Measurements from ENCODE around the gene ERC1. TPM values are rescaled to one million over a fixed set of nuclear protein-coding genes. Genes with fewer than 3 reads are reported as not detected.
A peak's percentile ranks its signal among the peaks of the same experiment; 100 is the strongest.
"Not testable (repeated sequence)": the region's sequence is repeated elsewhere in the genome, so short reads cannot be mapped to it uniquely, and the experiment has no call there.

Gene ERC1
- total RNA-seq, 1 experiment from 2014 or later, result 18.1 TPM

DNA sequence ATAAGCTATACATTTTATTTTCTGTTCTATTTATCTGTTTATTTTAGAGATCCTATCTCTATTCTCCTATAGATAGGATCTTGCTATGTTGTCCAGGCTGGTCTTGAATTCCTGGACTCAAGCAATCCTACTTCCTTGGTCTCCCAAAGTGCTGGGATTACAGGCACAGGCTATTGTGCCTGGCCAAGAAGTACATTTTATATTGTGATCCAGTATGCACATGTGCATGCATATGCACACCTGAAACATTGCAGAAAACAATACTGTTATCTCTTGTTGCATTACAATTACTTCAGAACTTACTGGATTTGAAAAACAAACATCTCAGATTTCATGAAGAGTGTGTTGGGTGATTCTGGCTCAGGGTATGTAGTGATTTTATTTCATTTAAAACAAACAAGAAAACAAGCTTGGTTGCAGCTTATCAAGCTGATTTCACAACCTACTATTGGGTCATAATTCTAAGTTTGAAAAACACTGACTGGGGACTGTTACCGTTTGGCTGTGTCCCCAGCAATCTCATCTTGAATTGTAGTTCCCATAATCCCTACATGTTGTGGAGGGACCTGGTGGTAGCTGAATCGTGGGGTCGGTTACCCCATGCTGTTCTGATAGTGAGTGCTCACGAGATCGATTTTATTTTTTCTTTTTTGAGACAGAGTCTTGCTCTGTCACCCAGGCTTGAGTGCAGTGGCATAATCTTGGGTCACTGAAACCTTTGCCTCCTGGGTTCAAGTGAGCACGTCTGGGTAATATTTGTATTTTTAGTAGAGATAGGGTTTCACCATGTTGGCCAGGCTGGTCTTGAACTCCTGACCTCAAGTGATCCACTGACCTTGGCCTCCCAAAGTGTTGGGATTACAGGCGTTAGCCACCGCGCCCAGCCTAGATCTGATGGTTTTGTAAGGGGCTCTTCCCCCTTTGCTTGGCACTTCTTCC is 31.3 kb downstream of the ERC1 start:
- DNase-seq (ENCODE audit: low read depth), result no peak

DNA sequence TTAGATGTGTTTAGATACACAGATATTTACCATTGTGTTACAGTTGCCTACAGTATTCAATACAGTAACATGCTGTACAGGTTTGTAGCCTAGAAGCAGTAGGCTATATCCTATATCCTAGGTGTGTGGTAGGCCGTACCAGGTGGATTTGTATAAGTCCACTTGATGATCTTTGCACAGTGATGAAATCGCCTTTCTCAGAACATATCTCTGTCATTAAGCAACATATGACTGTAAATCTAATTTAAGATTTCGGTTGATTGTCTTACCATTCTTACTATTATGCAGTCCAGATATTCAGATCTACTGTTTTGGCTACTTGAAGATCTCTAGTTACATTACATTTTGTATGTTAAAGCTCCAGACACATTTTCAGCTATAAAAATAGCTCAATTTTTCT is 39.8 kb downstream of the ERC1 start:
- DNase-seq (ENCODE audit: low read depth), result no peak

DNA sequence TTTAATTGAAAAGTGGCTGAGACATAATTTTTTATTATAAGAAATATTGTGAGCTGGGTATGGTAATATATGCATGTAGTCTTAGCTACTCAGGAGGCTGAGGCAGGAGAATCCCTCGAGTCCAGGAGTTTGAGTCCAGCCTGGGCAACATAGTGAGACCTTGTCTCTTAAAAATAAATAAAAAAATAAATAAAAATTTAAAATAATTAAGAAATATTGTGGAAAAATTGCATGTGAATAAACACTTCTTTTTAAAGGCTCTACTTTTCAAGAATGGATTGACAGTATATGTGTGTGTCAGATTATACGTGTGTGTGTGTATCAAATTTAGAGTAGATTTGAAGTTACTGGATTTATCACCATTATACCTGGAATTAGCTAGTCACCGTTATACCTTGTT is 43.2 kb downstream of the ERC1 start:
- no peak for DNase-seq (ENCODE audit: low read depth)

DNA sequence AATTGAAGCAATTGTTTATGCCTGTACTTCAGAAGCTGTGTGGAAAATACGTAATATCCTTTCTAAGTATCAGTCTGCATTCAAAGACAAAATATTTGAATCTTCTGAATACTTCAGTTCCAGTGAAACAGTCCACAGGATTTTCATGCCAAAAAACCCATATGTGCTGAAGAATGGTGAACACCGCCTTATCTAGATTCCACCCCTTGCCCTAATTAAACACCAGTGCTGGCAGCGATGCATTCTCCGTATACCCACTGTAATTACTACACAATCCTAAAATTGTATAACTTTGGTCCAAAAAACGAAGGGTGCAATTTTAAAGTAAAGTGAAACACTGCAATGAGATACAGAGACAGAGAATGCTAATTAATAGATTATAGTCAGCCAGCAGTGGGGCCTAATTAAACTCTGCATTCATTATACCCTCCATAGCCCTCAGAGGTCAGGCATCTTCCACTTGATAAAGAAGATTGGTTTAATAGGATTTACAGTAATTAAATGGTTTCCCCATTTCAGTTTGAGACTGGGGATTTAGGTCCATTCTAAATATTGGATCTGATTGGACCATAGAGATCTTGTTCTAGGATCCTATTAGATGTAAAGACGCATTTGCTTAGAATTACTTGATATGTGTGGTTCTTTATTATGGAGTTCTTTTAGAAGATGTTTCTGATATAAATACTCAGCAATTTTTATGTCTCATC is 43.9 kb downstream of the ERC1 start:
- DNase-seq (ENCODE audit: low read depth), result no peak

DNA sequence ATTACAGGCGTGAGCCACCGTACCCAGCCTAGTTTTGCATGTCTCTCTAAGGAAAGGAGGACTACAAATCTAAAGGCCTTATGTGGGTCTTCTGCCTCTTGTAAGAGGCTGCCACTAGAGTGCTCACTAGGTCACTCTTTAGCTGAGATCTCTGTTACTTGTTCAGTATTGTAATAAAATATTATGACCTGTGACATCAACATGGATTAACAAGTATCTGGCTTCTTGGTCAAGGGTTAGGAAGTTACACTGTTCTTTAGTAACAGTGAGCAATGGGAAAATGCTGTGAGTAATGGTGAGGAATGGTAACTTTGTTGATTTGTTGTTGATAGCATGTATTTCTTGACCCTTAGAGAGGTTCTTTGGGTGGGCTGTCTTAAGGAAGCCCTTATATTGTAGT is 50.5 kb downstream of the ERC1 start:
- no peak for DNase-seq (ENCODE audit: low read depth)

DNA sequence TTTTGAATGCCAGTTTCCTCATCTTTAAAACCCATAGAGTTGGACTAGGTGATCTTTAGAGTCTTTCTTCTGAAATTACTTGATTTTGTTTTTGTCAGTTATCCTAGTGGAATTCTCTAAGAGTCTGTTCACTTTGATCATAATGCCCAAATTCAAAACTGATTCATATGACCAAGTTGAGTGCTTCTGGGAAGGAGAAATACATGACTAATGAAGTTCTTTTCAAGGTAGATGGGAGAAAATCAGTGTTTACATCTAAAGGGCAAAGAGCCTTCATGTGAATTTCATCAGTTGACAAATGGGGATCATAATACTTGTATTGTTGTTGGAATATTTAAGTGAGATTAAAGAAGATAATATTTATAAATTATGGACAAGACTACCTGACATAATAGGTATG is 53.2 kb downstream of the ERC1 start:
- no peak for DNase-seq (ENCODE audit: low read depth)

DNA sequence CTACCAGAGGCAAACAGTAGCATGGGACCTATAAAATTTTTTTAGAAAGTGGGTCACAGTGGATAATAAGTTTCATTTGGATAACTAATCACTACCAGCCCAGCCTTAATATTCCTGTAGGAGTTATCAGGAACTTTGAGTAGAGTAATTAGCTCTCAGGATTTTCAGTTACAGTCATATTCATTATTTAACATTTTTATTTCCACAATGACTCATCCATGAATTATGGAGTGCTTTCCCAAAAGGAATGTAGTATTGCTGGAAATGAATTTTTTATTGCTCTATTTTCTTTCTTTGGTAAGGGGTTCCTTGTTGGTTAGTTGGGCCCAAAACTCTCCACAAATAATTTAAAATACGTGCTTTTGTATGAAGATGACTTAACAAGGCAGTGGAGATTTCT is 53.7 kb downstream of the ERC1 start:
- peak; percentile 18 for DNase-seq (ENCODE audit: low read depth)

DNA sequence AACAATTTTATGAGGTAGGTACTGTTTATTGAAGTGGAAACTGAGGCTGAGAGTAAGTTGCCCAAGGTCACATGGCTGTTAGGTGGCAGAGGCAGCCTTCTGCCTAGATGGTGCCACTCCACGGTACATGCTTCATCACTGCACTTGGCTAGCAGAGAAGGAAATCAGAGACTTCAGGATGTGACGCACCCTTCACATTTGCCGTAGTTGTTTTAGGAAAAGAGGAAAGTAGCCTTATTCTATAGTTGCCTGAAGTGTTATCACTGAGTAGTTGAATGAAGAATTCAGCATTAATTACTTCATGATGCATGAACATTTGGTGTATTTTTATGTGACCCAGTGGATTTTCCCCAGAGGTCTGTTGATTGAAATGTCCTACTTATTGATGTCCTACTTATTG is 55.7 kb downstream of the ERC1 start:
- DNase-seq (ENCODE audit: low read depth), result peak; percentile 8

DNA sequence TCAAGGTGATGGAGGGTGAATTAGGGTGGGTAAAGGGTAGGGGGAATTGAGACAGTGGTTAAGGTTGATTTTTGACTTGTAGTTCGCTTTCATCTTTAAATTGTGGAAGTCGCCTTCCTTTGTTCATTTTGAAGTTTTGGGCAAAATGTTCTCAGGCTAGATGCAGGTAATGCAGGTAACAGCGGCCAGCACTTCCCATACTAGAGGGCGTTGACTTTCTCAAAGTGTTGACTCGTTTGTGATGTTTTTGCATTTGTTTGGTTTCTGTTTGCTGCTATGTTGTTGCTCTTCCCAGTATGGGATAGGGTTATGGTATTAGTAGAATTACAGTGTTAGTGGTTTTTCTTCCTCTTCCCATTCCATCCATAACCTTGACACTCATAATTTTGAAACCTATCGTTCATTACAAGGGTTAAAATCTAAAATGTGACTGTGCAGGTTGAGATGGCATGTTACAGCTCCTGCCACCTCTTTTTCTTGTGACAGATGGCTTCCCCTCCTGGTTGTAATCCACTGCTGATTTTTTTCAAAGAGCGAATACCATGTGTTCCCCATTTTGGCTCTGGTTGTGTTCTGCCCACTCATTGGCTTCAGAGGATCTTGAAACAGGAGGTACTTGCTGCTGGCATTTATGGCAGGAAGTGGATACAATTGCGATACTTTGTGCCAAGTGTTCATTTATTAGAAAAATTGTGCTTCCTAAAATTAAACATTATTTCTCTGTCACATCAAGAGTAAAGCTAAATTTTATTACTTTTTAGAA is 57.1 kb downstream of the ERC1 start:
- DNase-seq (ENCODE audit: low read depth), result peak; percentile 21

DNA sequence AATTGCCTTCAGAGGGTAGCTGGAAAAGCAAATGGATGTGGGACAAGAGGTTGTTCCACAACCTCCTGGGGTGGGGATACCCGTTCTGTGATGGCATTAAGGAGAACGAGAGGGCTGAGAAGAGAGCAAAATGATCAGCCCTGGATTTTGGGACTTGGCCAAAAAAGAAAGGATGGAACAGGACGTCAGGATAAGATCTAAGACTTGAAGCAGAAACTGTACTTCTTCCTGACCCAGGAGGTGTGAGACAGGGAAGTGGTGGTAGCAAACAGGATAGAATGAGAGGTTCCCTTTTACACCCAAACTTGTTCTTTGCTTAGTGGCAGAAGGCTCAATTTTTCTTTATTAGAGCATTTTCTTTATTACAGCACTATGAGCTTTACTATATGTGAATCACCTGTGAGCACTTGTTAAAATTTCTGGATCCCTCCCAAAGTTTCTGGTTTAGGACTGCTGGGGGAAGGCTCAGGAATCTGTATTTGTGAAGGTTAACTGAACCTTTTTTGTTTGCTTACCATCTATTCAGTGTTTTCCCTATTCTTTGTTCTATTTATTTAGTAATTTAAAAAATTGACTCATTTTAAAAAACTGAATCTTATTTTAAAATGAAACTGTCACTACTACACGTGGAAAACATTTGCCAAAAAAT is 59.2 kb downstream of the ERC1 start:
- no peak for DNase-seq (ENCODE audit: low read depth)

DNA sequence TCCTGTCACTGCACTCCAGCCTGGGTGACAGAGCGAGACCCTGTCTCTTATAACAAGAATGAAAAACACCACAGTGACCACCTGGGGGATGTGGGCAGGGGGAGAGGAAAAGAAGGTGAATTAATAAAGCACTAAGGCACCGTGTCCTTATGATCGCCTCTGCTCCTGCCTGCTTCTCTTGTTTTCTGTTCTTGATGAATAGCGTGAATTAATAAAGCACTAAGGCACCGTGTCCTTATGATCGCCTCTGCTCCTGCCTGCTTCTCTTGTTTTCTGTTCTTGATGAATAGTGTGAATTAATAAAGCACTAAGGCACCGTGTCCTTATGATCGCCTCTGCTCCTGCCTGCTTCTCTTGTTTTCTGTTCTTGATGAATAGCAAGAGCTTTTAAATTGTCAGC is 60.6 kb downstream of the ERC1 start:
- DNase-seq (ENCODE audit: low read depth), result not testable (repeated sequence)

DNA sequence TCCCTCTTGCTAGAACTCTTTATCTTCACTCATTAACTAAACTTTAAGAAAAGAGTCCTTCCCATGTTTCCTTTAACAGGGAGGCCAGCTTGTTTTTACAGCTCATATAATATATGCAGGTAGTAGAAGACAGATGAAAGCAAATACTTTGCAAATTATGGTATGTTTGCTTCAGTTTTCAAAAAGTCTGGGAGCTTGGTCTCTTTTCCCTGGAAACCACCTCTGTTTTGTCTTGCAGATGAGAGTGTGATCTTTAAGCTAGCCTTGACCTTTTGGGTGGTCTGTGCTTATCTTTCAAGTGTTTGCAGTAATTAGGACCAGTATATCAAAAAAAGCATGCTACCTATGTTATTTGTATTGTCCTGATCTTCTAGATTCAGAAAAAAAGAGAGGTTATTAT is 62.7 kb downstream of the ERC1 start:
- DNase-seq (ENCODE audit: low read depth), result no peak

DNA sequence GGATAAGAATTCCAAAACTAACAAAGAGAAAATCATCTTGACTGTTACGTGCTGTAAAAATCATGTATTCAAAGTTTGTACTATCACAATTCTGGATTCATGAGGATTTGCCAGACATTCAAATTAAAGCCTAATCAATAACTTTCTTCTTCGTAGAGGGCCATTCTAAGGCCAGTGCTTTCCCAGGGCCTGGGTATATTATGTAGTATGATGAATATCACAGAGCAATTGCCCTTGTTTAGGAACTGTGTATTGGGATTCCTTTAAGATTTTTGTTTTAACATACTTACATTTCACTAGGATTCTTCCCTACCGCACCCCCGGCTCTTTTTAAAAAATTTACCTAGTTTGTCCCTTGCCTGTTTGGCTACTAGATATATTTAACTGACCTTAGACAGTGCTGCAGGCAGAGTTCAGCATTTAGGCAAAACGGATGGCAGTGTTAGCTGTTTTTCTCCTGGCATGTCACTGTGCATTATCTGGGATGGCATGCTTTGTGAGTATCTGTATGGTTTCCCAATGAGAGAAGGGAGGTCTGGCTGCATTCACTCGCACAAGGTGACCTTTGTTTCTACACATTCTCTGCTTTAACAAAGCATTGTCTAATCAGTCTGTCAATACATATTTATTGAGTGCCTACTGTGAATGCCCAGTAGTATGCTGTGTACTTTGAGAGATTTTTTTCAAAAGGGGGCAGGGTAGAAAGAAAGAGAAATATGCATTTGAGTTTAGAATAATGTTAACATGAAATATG is 63.3 kb downstream of the ERC1 start:
- DNase-seq (ENCODE audit: low read depth), result no peak

DNA sequence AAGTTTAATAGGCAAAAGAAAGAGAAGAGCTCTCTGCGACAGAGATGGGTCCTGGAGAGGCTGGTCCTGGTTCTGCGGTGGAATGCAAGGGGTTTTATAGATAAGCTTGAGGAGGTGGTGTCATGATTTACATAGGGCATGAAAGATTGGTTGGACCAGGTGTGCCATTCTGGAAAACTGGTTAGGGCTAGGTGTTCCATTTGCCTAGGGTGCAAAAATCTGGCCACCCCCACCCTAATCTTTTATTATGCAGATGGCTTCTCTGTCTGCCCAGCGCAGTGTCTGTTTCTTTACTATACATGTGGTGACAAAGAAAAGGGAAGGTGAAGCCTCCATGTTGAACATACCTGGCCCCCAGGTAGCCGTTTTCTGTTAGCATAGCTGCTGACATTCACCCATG is 65.4 kb downstream of the ERC1 start:
- no peak for DNase-seq (ENCODE audit: low read depth)

DNA sequence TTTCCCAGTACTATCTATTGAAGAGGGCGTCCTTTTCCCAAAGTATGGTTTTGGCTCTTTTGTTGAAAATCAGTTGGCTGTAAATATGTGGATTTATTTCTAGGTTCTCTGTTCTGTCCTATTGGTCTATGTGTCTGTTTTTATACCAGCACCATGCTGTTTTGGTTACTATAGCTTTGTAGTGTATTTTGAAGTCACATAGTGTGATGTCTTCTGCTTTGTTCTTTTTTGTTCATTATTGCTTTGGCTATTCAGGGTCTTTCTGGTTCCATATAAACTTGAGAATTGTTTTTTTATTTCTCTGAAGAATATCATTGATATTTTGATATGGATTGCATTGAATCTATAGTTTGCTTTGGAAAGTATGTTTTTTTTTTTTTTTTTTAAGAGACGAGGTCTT is 67.4 kb downstream of the ERC1 start:
- no peak for DNase-seq (ENCODE audit: low read depth)

DNA sequence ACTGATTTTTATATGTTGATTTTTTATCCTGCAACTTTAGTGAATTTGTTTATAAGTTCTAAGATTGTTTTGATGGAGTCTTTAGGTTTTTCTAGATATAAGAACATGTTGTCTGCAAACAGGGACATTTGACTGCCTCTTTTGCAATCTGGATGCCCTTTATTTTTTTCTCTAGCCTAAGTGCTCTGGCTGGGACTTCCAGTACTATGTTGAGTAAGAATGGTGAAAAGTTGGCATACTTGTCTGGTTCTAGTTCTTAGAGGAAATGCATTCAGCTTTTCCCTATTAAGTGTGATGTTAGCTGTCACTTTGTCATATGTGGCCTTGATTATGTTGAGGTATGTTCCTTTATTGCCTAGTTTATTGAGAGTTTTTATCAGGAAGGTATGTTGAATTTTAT is 68.1 kb downstream of the ERC1 start:
- no peak for DNase-seq (ENCODE audit: low read depth)

DNA sequence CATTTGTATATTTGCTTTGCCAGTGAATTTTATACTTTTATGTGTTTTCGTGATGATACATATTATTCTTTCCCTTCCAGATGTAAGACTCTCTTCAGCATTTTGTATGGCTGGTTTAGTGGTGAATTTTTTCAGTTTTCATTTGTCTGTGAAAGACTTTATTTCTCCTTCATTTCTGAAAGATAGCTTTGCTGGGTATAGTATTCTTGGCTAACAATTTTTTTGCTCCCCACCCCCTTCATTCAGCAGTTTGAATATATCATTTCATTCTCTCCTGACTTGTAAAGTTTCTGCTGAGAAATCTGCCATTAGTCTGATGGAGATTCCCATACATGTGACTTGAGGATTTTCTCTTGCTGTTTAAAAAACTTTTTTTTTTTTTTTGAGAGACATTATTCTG is 72.8 kb downstream of the ERC1 start:
- DNase-seq (ENCODE audit: low read depth), result no peak

DNA sequence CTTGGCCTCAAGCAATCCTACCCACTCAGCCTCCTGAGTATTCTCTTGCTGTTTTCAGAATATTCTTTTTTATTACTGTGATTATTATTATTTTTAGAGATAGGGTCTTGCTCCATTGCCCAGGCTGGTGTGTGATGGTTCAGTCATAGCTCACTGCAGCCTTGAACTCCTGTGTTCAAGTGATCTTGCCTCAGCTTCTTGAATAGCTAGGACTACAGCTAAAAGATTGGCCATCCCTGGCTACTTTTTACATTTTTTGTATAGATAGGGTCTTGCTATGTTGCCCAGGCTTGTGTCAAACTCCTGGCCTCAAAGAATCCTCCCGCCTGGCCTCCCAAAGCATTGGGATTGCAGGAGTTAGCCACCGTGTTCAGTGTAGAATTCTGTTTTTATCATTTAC is 73.3 kb downstream of the ERC1 start:
- no peak for DNase-seq (ENCODE audit: low read depth)

DNA sequence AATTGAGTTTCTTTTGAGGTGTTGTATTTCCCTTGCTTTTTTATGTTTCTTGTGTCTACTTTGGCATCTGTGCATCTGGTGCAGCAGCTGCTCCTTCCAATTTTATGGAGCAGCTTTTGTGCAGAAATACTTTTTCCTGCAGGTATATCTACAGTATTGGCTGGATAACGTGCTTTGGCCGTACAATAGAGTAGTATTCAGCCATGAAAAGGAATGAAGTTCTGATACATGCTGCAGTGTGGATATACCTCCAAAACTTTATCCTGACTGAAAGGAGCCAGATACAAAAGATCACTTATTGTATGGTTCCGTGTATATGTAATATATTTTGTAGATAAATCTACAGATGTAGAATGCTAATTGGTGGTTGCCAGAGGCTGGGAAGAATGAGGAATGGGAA is 74.6 kb downstream of the ERC1 start:
- DNase-seq (ENCODE audit: low read depth), result no peak

DNA sequence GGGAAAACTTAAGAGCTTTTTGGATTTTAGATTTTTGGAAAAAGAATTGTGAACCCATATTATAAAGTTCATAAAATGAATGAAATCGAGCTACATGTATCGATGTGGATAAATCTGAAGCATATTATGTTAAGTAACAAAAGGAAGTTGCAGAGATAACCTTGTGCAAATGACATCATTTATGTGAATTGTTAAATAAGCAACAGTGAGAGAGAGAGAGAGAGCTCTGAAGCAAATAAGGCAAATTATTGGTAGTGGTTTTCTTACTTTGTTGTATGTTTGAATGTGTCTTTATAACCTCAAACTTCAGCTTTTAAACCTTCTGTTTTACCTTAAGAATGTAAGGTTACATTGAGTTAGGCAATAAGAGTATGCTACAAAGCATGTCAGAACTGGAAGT is 78.8 kb downstream of the ERC1 start:
- DNase-seq (ENCODE audit: low read depth), result no peak

DNA sequence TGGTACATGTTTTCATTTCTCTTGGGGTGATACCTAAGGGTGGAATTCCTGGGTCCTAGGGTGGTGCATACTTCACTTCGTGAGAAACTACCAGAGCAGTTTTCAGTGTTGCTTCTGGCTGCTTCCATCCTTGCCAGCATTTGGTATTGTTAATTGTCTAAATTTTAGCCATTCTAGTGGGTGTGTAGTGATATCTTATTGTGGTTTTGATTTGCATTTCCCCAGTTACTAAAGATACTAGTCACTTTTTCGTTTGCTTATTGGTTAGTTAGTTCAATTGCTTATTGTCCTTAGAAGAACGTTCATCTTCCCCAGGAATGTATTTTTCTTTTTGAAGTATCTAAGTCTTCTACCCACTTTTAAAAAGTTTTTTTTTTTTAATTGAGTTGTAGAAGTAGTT is 80.2 kb downstream of the ERC1 start:
- no peak for DNase-seq (ENCODE audit: low read depth)

All from Daoy (cell line).